Activated CD4-positive, alpha-beta T cell treated with anti-CD3 and anti-CD28 coated beads, Interleukin-2, amount 50 U/mL, for 4 hours (primary cell): ENCODE results near the gene UQCR11.

Experiments used
- DNase-seq, 2 experiments: peaks; one replicate each; pipeline ENCODE4 v3.0.0-alpha.2; 2020

Gene UQCR11

GRCh38 chr19:1563251-1563650 lies 42.0 kb downstream of the UQCR11 start:
- DNase-seq, result no peak

GRCh38 chr19:1561236-1561842 lies 43.9 kb downstream of the UQCR11 start:
- DNase-seq, result no peak

DNA sequence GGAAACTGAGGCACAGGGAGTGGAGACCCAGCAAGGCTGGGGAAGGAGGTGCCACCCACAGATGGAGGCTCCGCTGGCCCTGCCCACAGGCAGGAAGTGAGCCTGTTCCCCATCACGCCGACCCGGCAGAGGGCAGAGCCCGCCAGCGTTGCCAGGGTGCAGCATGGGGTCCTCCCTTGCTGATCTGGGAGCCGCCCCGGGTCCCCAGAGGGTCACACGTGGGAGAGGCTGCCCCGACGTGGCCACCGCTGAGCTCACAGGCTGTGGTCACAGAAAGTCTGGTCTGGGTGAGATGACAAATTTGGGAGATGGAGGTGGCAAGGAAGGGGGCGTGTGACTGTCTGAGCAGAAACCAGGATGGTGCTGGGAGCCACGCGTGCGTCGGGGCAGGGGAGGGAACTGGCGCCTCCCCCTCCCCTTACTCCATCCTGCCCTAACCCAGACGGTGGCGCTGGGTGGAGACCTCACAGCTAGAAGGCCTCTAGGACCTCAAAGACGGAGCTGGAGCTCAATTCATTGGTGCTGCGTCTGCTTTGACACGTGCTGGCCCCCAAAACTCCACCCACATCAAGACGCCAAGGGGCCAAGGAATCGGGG lies 44.9 kb downstream of the UQCR11 start:
- DNase-seq, result no peak

- DNase-seq, result no peak
These were observed 46.7 kb downstream of the UQCR11 start for GRCh38 chr19:1558552-1558951.

GRCh38 chr19:1556390-1557070 lies 48.7 kb downstream of the UQCR11 start:
- no peak for DNase-seq

DNA sequence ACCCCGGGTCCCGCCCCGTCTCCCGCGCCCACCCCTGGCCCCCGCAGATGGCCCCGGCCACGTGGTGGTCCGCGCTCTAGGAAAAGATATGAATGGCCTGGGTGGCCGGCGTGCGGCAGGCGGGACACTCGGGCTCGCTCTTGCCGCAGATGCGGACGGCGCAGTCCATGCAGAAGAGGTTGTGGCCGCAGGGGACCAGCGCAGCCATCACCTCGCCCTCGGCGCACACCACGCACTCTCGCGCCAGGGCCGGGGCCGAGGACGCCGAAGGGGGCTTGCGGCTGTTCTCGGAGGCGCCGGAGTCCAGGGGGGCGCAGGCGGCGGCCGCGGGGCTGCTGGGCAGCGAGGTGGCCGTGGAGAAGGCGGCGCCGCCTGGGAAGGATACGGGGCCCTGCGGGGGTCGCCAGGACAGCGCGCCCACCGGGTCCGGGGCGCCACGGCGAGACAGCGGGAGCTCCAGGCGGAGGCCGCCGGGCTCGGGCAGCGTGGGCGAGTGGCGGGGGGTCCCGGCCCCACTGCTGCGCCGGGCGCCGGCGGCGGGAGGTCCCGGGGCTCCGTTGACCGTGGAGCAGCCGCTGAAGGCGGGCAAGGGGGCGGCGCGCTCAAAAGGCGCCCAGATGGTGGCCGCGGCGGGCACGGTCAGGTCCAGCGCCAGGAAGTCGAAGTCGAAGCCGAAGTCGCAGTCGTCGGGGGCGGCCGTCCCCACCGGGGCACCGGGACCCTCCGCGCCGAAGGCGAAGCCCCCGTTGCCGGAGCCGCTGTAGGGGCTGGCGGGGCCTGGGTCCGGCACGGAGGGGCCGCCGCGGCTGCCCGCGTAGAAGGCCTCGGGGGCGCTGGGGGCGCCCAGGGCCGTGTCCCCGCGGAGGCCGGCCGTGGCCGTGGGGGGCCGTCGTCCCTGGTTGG lies 49.5 kb downstream of the UQCR11 start:
- DNase-seq, result no peak

DNA sequence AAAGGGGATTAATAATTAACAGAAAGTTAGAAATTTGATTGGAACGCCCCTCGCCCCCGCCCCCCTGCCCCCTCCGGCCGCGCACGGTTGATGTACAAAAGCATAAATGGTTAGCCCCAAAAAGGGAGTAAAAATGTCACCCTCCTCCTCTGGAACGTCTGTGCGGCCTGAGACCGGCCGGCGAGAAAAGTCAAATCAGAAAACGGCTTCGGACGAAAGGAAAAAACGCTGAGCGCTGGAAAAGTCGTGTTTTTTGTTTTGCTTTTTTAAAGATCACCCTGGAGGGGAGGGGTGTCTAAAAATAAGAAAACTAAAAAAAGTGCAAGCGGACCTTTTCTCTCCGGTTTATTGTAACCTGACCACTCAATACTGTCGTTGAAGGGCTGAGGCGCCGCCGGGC lies 50.3 kb downstream of the UQCR11 start:
- no peak for DNase-seq

GRCh38 chr19:1553415-1553814 lies 51.8 kb downstream of the UQCR11 start:
- DNase-seq, result no peak

GRCh38 chr19:1551068-1552040 lies 53.9 kb downstream of the UQCR11 start:
- no peak for DNase-seq

GRCh38 chr19:1549332-1549945 lies 55.8 kb downstream of the UQCR11 start:
- DNase-seq, result no peak
